ENCODE data around the gene DVL1. TPM values are rescaled to one million over a fixed set of nuclear protein-coding genes. Genes with fewer than 3 reads are reported as not detected.
"Not testable (repeated sequence)": the region's sequence is repeated elsewhere in the genome, so short reads cannot be mapped to it uniquely, and the experiment has no call there.

Gene DVL1
- total RNA-seq: 91.4 TPM

GRCh38 chr1:1349256-1350012 lies at the start of gene DVL1:
TSS of gene DVL1 (minus strand) at chr1:1349418. CDS start at chr1:1349065, 353 bp downstream.
- peak; percentile 85 for DNase-seq (ENCODE audit: low spot score)
- peak; percentile 2 for ATAC-seq
- intact Hi-C loops (cut with DNase I): no loop called here

DNA sequence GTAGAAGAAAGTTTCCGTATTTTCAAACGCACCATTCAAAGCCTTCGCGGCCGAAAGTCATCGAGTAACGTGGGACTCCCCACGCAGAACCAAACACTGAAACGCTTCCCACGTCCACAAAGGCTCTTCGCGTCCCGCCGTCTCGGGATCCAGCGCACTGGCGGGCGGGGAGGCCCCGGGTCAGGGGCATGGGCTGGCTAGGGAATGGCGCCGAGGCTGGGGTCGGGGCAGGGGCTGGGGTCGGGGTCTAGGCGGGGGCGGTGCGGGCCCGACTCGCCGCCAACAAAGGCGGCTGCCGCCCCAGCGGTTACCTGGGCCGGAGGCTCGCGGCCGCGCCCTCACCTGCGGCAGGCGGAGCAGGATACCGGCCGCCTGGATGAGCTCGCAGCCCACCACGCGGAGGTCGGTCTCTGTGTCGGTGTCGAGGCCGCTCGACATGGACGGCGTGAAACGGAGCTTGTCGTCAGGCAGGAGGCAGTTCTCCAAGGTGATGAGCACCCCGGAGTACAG lies 49.5 kb upstream of the DVL1 start:
- no peak for DNase-seq (ENCODE audit: low spot score)
- intact Hi-C loops (cut with DNase I): loop anchor here (10.0 kb wide), 1 partner anchor 96 kb away; no protein-coding TSS in a partner anchor
- no peak for ATAC-seq

GRCh38 chr1:1397839-1398523 lies 48.8 kb upstream of the DVL1 start:
- intact Hi-C loops (cut with DNase I): loop anchor here (10.0 kb wide), 1 partner anchor 97 kb away; no protein-coding TSS in a partner anchor
- ATAC-seq (no peak), DNase-seq (ENCODE audit: low spot score) (no peak)

GRCh38 chr1:1395166-1395565 lies 45.9 kb upstream of the DVL1 start:
- intact Hi-C loops (cut with DNase I): loop anchor here (10.0 kb wide), 1 partner anchor 100 kb away; no protein-coding TSS in a partner anchor
- ATAC-seq (no peak), DNase-seq (ENCODE audit: low spot score) (no peak)

GRCh38 chr1:1394116-1394515 lies 44.9 kb upstream of the DVL1 start:
- ATAC-seq (no peak), DNase-seq (ENCODE audit: low spot score) (no peak)
- intact Hi-C loops (cut with DNase I): loop anchor here (10.0 kb wide), 1 partner anchor 101 kb away; no protein-coding TSS in a partner anchor

DNA sequence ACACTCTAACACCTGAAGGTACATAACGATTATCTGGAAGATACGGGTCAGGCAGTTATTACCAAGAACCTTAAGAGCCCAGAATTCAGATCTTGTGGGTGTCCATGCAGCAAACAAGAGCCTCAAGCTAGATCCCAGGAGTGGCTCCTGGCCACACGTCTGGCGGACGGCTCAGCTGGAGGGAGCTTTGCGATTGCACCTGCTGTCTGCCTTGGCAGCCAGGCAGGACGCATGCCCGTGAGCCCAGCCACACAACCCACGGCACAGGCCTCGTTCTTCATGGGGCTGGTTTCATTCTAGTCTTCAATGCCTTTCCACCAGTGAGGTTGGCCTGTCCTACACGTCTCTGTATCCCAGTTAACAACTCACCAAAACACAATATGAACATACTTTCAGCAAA lies 44.2 kb upstream of the DVL1 start:
- DNase-seq (ENCODE audit: low spot score) (no peak), ATAC-seq (no peak)
- intact Hi-C loops (cut with DNase I): loop anchor here (10.0 kb wide), 1 partner anchor 101 kb away; no protein-coding TSS in a partner anchor

DNA sequence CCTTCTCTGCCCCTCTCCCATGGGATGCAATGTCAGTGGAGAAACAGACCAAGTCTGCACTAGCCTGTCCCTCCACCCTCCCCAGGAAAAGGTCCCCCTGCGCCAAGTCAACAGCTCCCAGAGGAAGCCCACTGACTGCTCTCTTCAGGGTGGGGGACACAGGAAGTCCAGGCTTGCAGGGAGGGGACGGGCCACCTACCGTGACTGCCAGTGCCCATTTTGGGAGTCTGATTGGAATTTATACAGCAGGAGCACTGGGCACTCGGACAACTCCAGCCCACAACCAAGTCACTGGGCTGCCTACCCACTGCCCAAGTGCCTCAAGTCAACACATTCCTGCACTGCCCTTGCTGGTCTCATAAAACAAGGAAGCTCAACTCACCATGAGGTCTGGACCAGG lies 43.8 kb upstream of the DVL1 start:
- no peak for ATAC-seq
- intact Hi-C loops (cut with DNase I): loop anchor here (10.0 kb wide), 1 partner anchor 102 kb away; no protein-coding TSS in a partner anchor

DNA sequence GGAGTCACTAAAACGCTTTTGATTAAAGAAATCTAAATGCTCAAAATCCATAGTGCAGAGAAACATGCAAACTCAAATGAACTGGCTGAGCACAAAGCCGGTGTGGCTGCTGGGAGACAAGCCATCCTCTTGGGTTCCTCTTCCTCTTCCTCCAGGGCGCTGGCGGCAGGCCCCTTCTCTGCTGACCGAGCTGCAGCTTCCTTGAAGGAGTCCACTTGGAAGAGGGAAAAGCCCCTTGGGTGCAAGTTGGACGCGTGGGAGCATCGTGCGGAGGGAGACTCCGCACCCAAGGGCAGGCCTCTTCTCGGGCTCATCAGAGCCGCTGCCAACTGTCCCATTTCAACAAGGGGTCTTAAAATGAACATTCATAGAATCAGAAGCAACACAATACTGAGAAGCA lies 42.0 kb upstream of the DVL1 start:
- DNase-seq (ENCODE audit: low spot score) (no peak), ATAC-seq (no peak)
- intact Hi-C loops (cut with DNase I): loop anchor here (10.0 kb wide), 1 partner anchor 104 kb away; no protein-coding TSS in a partner anchor

More for the DNA sequence above, 43.8 kb upstream of the DVL1 start:
- DNase-seq (ENCODE audit: low spot score): no peak

DNA sequence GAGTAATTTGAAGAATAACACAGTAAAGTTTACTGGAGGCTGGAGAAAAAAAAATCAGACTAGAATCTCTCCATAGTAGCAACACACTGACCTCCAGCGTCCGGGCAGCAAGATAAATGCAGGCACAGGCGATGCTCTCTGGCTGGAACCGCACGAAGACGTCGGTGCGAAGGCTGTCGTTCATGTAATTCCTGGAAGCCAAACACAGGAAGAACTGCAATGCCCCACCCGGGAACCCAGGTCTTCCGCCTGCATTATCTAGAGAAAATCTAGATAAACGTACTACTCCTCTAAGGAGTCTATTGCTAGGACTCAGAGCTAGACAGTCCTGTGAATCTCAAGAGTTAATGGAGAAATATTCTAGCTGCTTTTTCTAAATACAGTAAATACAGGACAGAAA lies 41.5 kb upstream of the DVL1 start:
- ATAC-seq: no peak
- intact Hi-C loops (cut with DNase I): loop anchor here (10.0 kb wide), 1 partner anchor 104 kb away; no protein-coding TSS in a partner anchor

GRCh38 chr1:1388078-1388472 lies 38.9 kb upstream of the DVL1 start:
- intact Hi-C loops (cut with DNase I): no loop called here
- DNase-seq (ENCODE audit: low spot score): no peak
- no peak for ATAC-seq

More for the DNA sequence above, 41.5 kb upstream of the DVL1 start:
- DNase-seq (ENCODE audit: low spot score): no peak

DNA sequence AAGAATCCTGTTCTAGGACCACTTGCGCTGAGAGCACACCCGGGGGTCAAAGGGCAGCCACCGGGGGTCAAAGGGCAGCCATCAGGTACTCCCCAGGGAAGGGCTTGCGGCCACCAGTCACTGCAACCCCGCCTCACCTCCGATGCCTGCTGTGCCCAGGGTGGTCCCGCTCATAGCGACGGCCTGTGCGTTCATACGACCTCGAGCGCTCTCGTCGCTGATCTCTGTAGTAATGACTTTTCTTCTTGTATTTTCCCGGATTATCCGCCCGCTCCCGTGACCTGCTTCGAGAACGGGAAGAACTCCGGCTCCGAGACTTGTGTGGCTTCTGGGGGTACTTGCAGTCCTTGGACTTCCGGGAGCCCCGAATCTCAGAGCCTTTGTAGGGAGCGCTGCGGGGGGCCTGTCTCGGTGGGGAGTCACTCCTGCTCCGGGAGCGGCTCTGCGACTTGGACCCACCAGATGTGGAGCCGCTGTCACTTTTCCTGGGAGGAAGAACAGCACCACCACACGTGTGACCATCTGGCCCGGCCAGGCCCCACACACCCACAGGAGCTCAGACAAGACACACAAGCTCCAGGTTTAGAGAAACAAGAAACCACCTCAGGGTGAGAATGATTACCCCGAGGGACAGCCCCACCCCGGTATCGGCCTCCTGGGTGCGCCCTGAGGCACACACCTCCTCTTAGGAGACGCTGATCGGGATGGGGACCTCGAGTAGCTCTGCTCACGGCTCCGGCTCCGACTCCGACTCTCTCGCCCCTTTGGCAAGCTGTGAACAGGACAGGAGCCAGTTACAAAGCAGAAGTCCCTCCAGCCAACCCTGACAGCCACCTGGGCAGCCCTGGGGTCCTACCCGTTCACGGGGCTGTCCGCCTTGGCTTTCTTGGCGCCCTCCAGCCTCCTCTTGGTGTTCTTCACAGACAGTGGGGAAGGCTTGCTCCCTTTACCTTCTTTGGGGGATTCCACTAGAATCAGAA lies 38.2 kb upstream of the DVL1 start:
- ATAC-seq (peak; percentile 30), DNase-seq (ENCODE audit: low spot score) (no peak)
- intact Hi-C loops (cut with DNase I): no loop called here

DNA sequence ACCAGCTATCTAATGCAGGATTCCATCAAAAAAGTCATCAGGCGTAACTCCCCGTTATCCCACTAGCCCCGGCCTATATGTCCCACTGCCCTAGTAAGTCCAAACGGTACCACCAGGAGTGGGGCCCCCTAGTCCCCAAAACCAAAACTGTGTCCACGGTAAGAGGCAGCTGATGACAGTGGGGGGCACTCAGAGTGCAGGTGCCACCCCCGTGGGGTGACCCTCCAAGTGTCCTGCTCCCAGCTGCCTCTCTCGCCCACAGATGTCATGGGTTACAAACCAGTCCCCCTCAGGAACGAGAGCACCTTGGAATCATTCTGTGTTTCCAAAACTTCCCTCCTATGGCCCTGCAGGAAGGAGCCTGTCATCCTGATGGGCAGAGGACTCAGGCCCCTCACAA lies 36.7 kb upstream of the DVL1 start:
- DNase-seq (ENCODE audit: low spot score): no peak
- no peak for ATAC-seq
- intact Hi-C loops (cut with DNase I): no loop called here

DNA sequence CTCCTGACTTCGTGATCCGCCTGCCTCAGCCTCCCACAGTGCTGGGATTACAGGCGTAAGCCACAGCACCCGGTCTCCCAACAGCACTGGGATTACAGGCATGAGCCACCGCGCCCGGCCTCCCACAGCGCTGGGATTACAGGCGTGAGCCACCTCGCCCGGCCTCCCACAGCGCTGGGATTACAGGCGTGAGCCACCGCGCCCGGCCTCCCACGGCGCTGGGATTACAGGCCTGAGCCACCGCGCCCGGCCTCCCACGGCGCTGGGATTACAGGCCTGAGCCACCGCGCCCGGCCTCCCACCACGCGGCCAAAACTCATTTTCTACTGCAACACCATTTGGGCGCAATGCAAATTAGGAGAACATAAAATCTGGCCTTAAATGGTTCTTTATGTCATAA lies 36.1 kb upstream of the DVL1 start:
- intact Hi-C loops (cut with DNase I); ATAC-seq; DNase-seq (ENCODE audit: low spot score): not testable (repeated sequence)

- no peak for DNase-seq (ENCODE audit: low spot score)
- intact Hi-C loops (cut with DNase I): no loop called here
- no peak for ATAC-seq
These were observed 32.1 kb upstream of the DVL1 start for GRCh38 chr1:1381294-1381693.

DNA sequence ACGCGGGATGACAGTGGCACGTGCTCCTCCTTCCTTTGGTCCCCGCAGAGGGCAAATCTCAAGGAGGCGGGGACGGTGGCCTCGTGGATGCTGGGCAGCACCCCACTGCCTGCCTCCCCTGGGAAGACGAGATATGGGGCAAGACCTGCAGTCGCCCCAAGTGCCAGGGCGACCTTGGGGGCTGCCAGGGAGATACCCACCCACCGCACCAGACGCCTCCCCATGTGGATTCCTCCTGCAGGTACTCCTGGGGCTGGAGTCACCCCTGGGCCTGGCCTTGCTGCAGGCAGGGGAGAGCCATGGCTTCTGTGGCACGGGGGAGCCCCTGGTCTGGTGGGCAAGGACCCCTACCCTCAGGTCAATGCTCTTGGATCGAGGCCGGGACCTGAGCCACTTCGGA lies 31.6 kb upstream of the DVL1 start:
- no peak for DNase-seq (ENCODE audit: low spot score)
- no peak for ATAC-seq
- intact Hi-C loops (cut with DNase I): no loop called here

DNA sequence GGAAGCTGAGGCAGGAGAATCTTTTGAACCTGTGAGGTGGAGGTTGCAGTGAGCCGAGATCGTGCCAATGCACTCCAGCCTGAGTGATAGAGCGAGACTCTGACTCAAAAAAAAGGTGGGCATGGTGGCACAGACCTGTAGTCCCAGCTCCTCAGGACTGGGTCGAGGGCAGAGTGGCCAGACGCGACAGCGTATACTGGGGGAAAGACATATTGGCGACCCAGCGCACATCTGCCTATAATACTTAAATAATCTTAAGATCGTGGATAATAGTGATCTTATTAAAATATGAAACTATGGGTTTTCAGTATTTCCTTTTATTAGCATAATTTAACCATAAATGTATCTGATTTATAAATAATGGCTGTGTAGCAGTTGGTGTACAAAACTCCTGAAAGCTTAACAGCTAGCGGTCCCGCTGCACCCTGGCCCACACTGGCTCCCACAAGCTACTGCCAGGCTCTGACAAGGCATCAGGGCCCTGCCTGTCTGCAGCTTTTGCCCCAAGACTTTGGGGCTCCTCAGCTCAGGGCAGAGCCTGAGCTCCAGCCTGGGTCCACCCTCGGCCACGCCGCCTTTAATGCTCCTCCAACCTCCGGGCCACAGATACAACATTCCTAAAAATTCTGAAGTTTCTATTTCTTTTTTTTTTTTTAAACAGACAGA lies 28.5 kb upstream of the DVL1 start:
- intact Hi-C loops (cut with DNase I): no loop called here
- ATAC-seq (no peak), DNase-seq (ENCODE audit: low spot score) (no peak)

GRCh38 chr1:1376551-1377226 lies 27.5 kb upstream of the DVL1 start:
- ATAC-seq (no peak), DNase-seq (ENCODE audit: low spot score) (no peak)
- intact Hi-C loops (cut with DNase I): no loop called here
